Spleen (tissue), 11 donors: ENCODE data around the gene FAM43B. TPM values are rescaled to one million over a fixed set of nuclear protein-coding genes. Genes with fewer than 3 reads are reported as not detected.

Source experiments
- DNase-seq: peaks from one replicate; pipeline ENCODE4 v3.0.0-alpha.2; 2020
- H3K27ac ChIP-seq, 8 donors: fragments of 200-600 bp; sonication (generic) in 7 of 8; 1 replicate in 4 of 8; 2 replicates in 4 of 8; pipeline versions ENCODE4 v1.5.0 to v1.8.0; 2016 to 2021; ENCODE audit warnings: inconsistent platforms in 4 of 8, mild to moderate bottlenecking in 4 of 8, moderate library complexity in 1 of 8
- H3K27me3 ChIP-seq, 7 donors: fragments of 200-600 bp; sonication (generic) in 6 of 7; replicated peaks in 1 of 7; 1 replicate in 4 of 7; 2 replicates in 3 of 7; pipeline versions ENCODE4 v1.5.0 to v1.8.0; 2016 to 2021; ENCODE audit warnings: inconsistent platforms in 3 of 7, mild to moderate bottlenecking in 1 of 7
- H3K36me3 ChIP-seq, 6 donors: fragments of 200-600 bp; sonication (generic) in 5 of 6; 1 replicate in 4 of 6; 2 replicates in 2 of 6; pipeline versions ENCODE4 v1.5.0 to v1.8.0; 2016 to 2021; ENCODE audit warnings: inconsistent platforms in 2 of 6
- H3K4me1 ChIP-seq, 6 donors: fragments of 200-600 bp; sonication (generic) in 5 of 6; 1 replicate in 3 of 6; 2 replicates in 3 of 6; pipeline versions ENCODE4 v1.5.0 to v1.8.0; 2016 to 2021; ENCODE audit warnings: inconsistent platforms in 3 of 6
- H3K4me3 ChIP-seq, 8 donors: fragments of 200-600 bp; sonication (generic) in 7 of 8; 1 replicate in 4 of 8; 2 replicates in 4 of 8; pipeline versions ENCODE4 v1.5.0 to v1.8.0; 2016 to 2021; ENCODE audit warnings: inconsistent platforms in 4 of 8, mild to moderate bottlenecking in 4 of 8, moderate library complexity in 2 of 8
- H3K9me3 ChIP-seq, 8 donors: fragments of 200-600 bp; sonication (generic) in 7 of 8; 1 replicate in 4 of 8; 2 replicates in 4 of 8; pipeline versions ENCODE4 v1.5.0 to v1.8.0; 2016 to 2021; ENCODE audit warnings: inconsistent platforms in 4 of 8
- CTCF ChIP-seq, 11 experiments: fragments of 200-600 bp in 7 of 11; fragments of 450-650 bp in 4 of 11; sonication (generic) in 4 of 11; IDR thresholded peaks in 8 of 11; conservative IDR thresholded peaks in 3 of 11; 1 replicate in 7 of 11; 2 replicates in 4 of 11; pipeline versions ENCODE4 v1.4.0 to v1.8.0; 2016 to 2021; ENCODE audit warnings: antibody characterized with exemption in 11 of 11, inconsistent platforms in 4 of 11, mild to moderate bottlenecking in 1 of 11
- POLR2A ChIP-seq, 3 donors: fragments of 450-650 bp; IDR thresholded peaks; one replicate each; pipeline ENCODE4 v1.5.1; 2017; ENCODE audit warnings: antibody characterized with exemption in 3 of 3, mild to moderate bottlenecking in 1 of 3
- POLR2AphosphoS5 ChIP-seq, 3 donors: sonication (generic); formaldehyde crosslinking; IDR thresholded peaks; one replicate each; pipeline ENCODE4 v1.5.1; 2017; ENCODE audit warnings: antibody characterized with exemption in 3 of 3
- WGBS, 5 donors: extraction: QIAGEN DNeasy Blood & Tissue Kit in 3 of 5; methylation state at CpG; one replicate each; pipeline versions ENCODE4 v1.1.5 to v1.1.7; 2013 to 2018; 5-methylcytosine and 5-hydroxymethylcytosine counted together
- intact Hi-C: fragments of 100-400 bp; cut with DNase I; formaldehyde crosslinking; loops from one replicate; pipeline ENCODE4 v1.15.0; 2023; ENCODE audit warnings: low total_unique reads
- polyA plus RNA-seq, 3 donors: library from polyadenylated mRNA; stranded (reverse); fragments of 200-250 nt; gene quantifications; one replicate each; pipeline ENCODE4 v1.2.1, GENCODE V29; 2013
- total RNA-seq, 7 donors: library from RNA; depleted of rRNA in 3 of 7; stranded (reverse); fragments of >200 nt in 3 of 7; fragmentation: NEBNext Ultra II Directional in 4 of 7; extraction: Animal tissue kit (Norgen Biotek cat#: 25700) in 4 of 7; gene quantifications; one replicate each; pipeline versions ENCODE4 v1.1.0 to v1.2.1, GENCODE V29; 2016 to 2021
- donor health status: healthy with polysubstance abuse.
- donor health status: DM: no; HTN: no; CAD: no; lungs with moderate emphysema.
- donor health status: DM: no; HTN: no; CAD: no.
- donor health status: Bipolar disorder and iron deficiency.
- donor health status: healthy.
- donor health status: DM: no; HTN: no; CAD: no.
- donor health status: DM: yes; HTN: yes; CAD: no.

Gene FAM43B
- total and polyA plus RNA-seq, 10 donors: 0.11 to 0.97 (median 0.71) TPM

DNA sequence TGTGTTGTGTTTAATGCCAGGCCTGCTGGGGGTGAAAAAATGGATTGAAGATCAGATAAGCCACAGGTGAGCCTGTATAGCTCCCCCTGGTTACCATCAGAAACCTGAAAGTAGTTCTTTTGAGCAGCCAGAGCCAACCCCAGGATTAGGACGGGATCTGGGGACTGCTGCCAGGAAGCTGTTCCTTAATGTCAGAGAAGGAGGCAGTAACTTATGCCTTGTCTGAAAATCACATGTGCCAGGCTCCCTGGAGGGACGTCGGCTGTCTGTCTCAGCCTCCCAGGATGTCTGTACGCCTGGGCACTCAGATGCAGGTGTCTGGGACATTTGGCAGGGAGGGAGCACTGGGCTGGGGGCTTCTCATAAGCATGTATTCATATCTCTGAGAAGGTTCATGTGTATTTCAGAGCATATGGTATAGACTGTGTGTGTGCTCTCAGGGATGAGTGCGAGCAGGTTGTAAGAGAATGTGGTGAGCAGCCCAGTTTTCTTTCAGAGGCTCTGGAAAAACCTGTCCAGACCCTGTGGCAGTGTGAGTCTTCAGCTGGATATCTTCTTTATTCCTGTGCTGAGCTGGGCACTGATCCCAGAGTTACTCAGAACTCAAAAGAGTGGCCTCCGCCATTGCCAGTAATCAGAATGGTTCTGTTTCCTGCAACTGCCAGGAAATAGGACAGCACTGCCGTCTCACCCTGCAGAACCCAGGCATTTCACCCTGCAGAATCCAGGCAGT, 2.8 kb downstream of the FAM43B start:
- H3K27me3 ChIP-seq: peaks cover 0 to 73% (median 32%) of the 10 kb centered on the region in 7 donors

DNA sequence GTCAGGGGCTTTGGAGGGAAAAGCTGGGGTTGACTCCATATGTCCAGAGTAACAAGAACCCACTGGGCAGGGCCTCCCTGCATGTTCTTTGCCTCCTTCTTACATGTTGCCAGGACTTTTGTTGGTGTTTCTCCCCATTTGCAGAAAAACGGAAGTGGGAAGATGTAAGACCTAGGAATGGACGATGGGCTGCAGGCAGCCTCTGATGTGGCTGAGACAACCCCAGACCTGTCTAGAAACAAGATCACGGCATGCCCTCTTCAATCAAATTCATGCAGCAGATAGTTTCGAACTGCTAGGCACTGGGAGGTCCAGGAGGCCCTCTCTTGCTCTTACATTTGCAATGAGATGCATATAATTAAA, 3.4 kb downstream of the FAM43B start:
- no peak overlapping the region for H3K27ac ChIP-seq
- H3K9me3 ChIP-seq: no peaks in the 10 kb centered on the region
- H3K27me3 ChIP-seq: peaks cover 0 to 72% (median 32%) of the 10 kb centered on the region in 7 donors
- H3K4me3 ChIP-seq: no peak overlapping the region
- TF ChIP-seq POLR2A (IDR thresholded peaks at IDR 0.05) (no peak), POLR2AphosphoS5 (IDR thresholded peaks at IDR 0.05) (no peak), CTCF (IDR thresholded peaks at IDR 0.05 in 8 of 11, conservative IDR thresholded peaks at IDR 0.05 in 3 of 11) (no peak)
- no peaks in the 10 kb centered on the region for H3K36me3 ChIP-seq
- DNase-seq: no peak
- 70 to 75% (median 73%) methylated on average over 4 of the region's 4 CpGs for WGBS, 5 donors
- peaks cover 4 to 46% (median 25%) of the 10 kb centered on the region in 6 donors for H3K4me1 ChIP-seq
- intact Hi-C loops: no loop called here

More for the DNA sequence above, 2.8 kb downstream of the FAM43B start:
- TF ChIP-seq POLR2A (IDR thresholded peaks at IDR 0.05) (no peak), CTCF (IDR thresholded peaks at IDR 0.05 in 8 of 11, conservative IDR thresholded peaks at IDR 0.05 in 3 of 11) (no peak), POLR2AphosphoS5 (IDR thresholded peaks at IDR 0.05) (no peak)
- Histone ChIP-seq H3K4me1 (peaks cover 4 to 46% (median 25%) of the 10 kb centered on the region in 6 donors), H3K4me3 (no peak overlapping the region), H3K9me3 (no peaks in the 10 kb centered on the region), H3K36me3 (no peaks in the 10 kb centered on the region), H3K27ac (no peak overlapping the region)
- peak; percentile 21 for DNase-seq
- 50 to 75% (median 66%) methylated on average over 6 to 7 of the region's 7 CpGs for WGBS, 5 donors
- intact Hi-C loops: no loop called here

GRCh38 chr1:20558191-20558590, 5.8 kb downstream of the FAM43B start:
- Histone ChIP-seq H3K27ac (no peak overlapping the region), H3K36me3 (no peaks in the 10 kb centered on the region), H3K9me3 (no peaks in the 10 kb centered on the region), H3K4me3 (no peak overlapping the region), H3K4me1 (peaks cover 0 to 26% (median 13%) of the 10 kb centered on the region in 6 donors), H3K27me3 (peaks cover 0 to 68% (median 16%) of the 10 kb centered on the region in 7 donors)
- TF ChIP-seq POLR2AphosphoS5 (IDR thresholded peaks at IDR 0.05) (no peak), CTCF (IDR thresholded peaks at IDR 0.05 in 8 of 11, conservative IDR thresholded peaks at IDR 0.05 in 3 of 11) (no peak), POLR2A (IDR thresholded peaks at IDR 0.05) (no peak)
- intact Hi-C loops: no loop called here
- WGBS, 5 donors: 51 to 60% (median 58%) methylated on average over 5 of the region's 5 CpGs
- no peak for DNase-seq

DNA sequence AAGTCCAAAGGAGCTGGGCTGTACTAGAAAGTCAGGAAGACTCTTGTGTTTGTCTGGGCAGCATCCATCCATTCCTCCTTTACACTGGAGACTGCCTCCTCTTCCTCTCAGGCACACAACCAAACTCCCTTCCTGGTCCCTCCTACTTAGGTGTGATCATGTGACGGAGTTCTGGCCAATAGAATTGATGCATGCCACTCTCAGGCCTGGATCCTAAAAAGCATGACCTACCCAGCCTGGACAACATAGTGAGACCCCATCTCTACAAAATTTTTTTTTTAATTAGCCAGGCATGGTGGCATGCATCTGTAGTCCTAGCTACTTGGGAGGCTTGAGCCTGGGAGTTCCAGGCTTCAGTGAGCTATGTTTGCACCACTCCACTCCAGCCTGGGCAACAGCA, 8.6 kb downstream of the FAM43B start:
- H3K4me1 ChIP-seq: peaks cover 0 to 5% (median 0%) of the 10 kb centered on the region in 6 donors
- no peak overlapping the region for H3K4me3 ChIP-seq
- no peak for TF ChIP-seq POLR2A (IDR thresholded peaks at IDR 0.05)
- TF ChIP-seq POLR2AphosphoS5 (IDR thresholded peaks at IDR 0.05): no peak
- TF ChIP-seq CTCF (IDR thresholded peaks at IDR 0.05 in 8 of 11, conservative IDR thresholded peaks at IDR 0.05 in 3 of 11): no peak
- no peak for DNase-seq
- 31 to 88% (median 79%) methylated on average over 1 of the region's 1 CpG for WGBS, 5 donors
- no peak overlapping the region for H3K27ac ChIP-seq
- no peaks in the 10 kb centered on the region for H3K9me3 ChIP-seq
- intact Hi-C loops: no loop called here
- H3K27me3 ChIP-seq: peaks cover 0 to 48% (median 0%) of the 10 kb centered on the region in 7 donors
- H3K36me3 ChIP-seq: no peaks in the 10 kb centered on the region
